ACHN (cell line): ENCODE results near the gene ARHGEF5.
"Not testable (repeated sequence)": the region's sequence is repeated elsewhere in the genome, so short reads cannot be mapped to it uniquely, and the experiment has no call there.

ENCODE experiments used
- DNase-seq: peaks from one replicate; pipeline ENCODE4 v3.0.0-alpha.2; 2015
- in situ Hi-C: cut with HindIII; loops from 2 replicates; pipeline ENCODE4 v1.10.0; 2017; ENCODE audit warnings: low sequenced_read_pairs, low pct_ligation_motif_present, low pct_unique_long_range_greater_than_20kb

Gene ARHGEF5

GRCh38 chr7:144369221-144369620 is 14.0 kb downstream of the ARHGEF5 start:
- in situ Hi-C loops, DNase-seq: not testable (repeated sequence)

GRCh38 chr7:144378651-144379050 is 23.4 kb downstream of the ARHGEF5 start:
- in situ Hi-C loops: no loop called here
- DNase-seq: no peak

- DNase-seq: no peak
- in situ Hi-C loops: no loop called here
Measured at GRCh38 chr7:144379776-144380384, 24.7 kb downstream of the ARHGEF5 start.

GRCh38 chr7:144384071-144384470 is 28.9 kb downstream of the ARHGEF5 start:
- peak; percentile 93 for DNase-seq
- in situ Hi-C loops: no loop called here

- DNase-seq: peak; percentile 91
- in situ Hi-C loops: no loop called here
Measured at GRCh38 chr7:144384555-144385245, 29.5 kb downstream of the ARHGEF5 start.

- peak; percentile 61 for DNase-seq
- in situ Hi-C loops: no loop called here
Measured at GRCh38 chr7:144386741-144387140, 31.5 kb downstream of the ARHGEF5 start.

- in situ Hi-C loops: no loop called here
- DNase-seq: no peak
Measured at GRCh38 chr7:144388950-144389349, 33.7 kb downstream of the ARHGEF5 start.

- in situ Hi-C loops: no loop called here
Measured at GRCh38 chr7:144390481-144390880, 35.3 kb downstream of the ARHGEF5 start.

GRCh38 chr7:144391014-144391413 is 35.8 kb downstream of the ARHGEF5 start:
- no peak for DNase-seq
- in situ Hi-C loops: no loop called here

More at GRCh38 chr7:144390481-144390880, 35.3 kb downstream of the ARHGEF5 start:
- no peak for DNase-seq

- DNase-seq: peak; percentile 81
- in situ Hi-C loops: no loop called here
Measured at GRCh38 chr7:144391823-144392255, 36.6 kb downstream of the ARHGEF5 start.

- no peak for DNase-seq
- in situ Hi-C loops: no loop called here
Measured at GRCh38 chr7:144397086-144397485, 41.9 kb downstream of the ARHGEF5 start.

- in situ Hi-C loops: no loop called here
- no peak for DNase-seq
Measured at GRCh38 chr7:144398291-144398690, 43.1 kb downstream of the ARHGEF5 start.

- DNase-seq: no peak
- in situ Hi-C loops: no loop called here
Measured at GRCh38 chr7:144398911-144399310, 43.7 kb downstream of the ARHGEF5 start.

GRCh38 chr7:144399946-144400345 is 44.7 kb downstream of the ARHGEF5 start:
- in situ Hi-C loops: no loop called here
- DNase-seq: no peak

GRCh38 chr7:144401490-144401889 is 46.3 kb downstream of the ARHGEF5 start:
- in situ Hi-C loops: no loop called here
- no peak for DNase-seq

- no peak for DNase-seq
Measured at GRCh38 chr7:144403102-144403501, 47.9 kb downstream of the ARHGEF5 start.

GRCh38 chr7:144403649-144404061 is 48.5 kb downstream of the ARHGEF5 start, which contains the start of gene NOBOX:
TSS of gene NOBOX (minus strand) at chr7:144403693.
- no peak for DNase-seq
- in situ Hi-C loops: no loop called here

More at GRCh38 chr7:144403102-144403501, 47.9 kb downstream of the ARHGEF5 start:
- in situ Hi-C loops: no loop called here

GRCh38 chr7:144404946-144405345 is 49.7 kb downstream of the ARHGEF5 start:
- no peak for DNase-seq
- in situ Hi-C loops: no loop called here

- DNase-seq: no peak
- in situ Hi-C loops: no loop called here
Measured at GRCh38 chr7:144407266-144407931, 52.2 kb downstream of the ARHGEF5 start.
